Superior temporal gyrus (tissue), 1 donor: Measurements from ENCODE around the gene GRIFIN.

Experiments used
- DNase-seq: peaks from one replicate; pipeline ENCODE4 v3.0.0-alpha.2; 2016; ENCODE audit errors: extremely low spot score

The GRIFIN gene

DNA sequence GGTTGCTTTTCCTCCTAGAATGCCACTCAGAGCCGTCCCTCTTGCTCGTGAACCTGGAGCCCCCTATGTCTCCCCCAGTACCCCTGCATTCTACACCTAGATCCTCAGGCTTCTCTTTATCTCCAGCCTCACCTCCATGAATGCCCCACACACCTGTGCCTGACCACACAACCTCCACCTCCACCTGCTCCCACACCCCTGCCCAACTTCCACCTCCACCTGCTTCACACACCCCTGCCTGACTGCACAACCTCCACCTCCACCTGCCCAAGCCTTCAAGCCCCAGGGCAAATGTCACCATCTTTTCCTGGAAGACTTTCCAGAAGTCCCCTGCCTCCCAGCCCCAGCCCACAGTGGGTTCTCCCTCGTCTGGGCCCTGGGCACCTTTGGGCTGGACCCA is 36.5 kb upstream of the GRIFIN start:
- no peak for DNase-seq

DNA sequence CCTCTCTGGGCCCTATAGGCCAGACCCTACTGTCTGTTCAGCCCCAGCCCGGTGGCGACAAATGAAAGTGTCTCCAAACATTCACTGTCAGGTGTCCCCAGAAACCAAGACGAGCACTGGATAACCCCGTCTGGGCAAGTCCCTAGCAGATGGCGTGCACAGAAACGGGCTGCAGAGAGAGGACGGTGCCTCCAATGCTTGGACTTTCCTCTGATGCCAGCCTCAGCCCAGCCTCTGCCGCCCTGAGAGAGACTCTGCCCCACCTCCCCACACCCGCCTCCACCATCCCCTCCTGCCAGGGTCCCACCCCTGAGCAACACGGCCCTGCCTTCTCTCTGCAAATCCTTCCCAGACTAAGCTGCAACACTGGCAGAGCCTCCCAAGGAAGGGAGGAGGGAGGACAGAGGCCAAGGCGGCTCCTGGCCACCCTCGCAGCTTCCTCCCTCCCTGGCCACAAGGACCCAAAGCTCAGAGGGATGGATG is 36.0 kb upstream of the GRIFIN start:
- no peak for DNase-seq

DNA sequence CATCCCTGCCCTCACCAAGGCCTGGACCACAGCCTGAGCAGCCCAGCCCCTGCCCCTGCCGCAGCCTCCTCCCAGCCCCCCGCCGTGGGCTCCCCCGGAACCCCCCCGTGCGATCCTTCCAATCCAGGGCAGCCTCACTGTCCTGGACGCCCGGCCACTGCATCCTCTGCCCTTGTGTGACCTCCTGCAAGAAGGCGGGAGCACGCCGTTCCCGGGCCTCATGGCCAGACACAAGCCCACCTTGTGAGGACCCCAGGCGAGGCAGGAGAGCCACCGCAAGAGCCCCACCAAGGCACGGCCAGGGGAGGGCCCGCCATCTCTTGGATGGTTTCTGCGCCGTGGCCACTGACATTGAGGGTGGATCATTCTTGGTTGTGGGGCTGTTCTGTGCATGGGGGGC is 35.6 kb upstream of the GRIFIN start:
- DNase-seq, result no peak

DNA sequence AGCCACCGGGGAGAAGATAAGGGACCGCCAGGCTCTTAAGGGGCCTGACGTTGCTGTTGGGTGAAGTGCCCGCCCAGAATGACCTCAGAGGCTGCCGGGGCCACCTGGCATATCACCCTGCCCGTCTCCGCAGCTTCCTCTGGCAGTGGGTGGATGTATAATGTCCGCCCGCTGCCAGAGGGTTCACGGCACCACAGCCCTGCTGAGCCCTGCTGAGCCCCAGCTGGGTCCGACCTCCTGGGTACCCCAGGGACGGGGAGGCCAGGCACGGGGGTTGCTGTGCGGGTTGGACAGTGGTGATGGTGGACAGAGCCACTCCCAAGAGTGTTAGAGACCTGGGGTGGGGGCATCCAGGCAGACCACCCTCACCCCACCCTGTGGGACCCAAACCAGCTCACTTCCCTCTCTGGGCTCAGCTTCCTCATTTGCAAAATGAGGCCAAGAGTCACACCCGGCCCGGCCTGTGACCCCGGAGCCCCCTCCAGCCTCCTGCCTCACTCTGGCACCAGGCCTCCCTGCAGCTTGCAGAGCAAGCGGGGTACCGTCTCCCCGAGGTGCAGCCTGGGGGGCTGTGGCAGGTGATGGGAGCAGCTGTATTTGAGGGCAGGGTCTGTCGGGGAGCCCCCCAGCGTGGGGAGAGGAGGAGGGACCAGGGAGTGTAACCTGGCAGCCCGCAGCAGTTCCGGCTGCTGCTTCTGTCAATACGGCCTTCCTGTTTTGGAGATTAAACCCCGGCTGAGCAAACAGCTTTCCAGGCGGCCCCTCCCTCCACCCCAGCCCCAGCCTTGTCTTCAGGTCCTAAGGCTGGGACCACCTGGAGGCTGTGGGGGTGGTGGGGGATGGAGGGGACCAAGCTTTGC is 34.9 kb upstream of the GRIFIN start:
- DNase-seq, result no peak

DNA sequence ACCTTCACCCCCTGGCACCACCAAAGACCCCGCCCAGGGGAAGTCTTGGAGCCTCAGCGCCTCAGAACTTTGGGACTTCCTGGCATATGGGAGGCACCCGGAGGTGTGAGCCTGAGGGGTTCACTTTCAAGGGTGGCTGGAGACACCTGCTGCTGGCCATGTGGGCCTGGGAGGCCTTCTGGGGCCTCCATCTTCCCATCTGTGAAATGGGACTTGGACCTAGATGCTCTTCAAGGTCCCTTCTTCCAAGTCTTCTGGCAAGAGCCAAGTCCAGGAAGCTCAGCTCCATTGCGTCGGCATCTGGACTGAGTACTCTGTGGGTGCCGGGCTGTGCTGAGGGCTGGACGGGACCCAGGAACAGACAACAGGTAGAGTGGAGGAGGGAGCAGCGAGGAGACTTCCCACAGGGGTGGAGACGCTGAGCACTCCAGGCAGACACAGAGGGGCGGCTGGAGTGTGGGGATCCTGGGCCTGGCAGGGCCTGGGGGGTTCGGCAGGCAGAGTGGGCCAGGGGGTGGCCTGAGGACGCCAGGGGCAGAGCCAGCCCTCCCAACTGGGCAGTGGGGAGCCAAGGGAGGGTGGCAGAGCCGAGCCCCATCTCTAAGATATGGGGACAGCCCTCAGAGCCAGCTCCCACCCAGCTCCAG is 34.1 kb upstream of the GRIFIN start:
- DNase-seq, result no peak

DNA sequence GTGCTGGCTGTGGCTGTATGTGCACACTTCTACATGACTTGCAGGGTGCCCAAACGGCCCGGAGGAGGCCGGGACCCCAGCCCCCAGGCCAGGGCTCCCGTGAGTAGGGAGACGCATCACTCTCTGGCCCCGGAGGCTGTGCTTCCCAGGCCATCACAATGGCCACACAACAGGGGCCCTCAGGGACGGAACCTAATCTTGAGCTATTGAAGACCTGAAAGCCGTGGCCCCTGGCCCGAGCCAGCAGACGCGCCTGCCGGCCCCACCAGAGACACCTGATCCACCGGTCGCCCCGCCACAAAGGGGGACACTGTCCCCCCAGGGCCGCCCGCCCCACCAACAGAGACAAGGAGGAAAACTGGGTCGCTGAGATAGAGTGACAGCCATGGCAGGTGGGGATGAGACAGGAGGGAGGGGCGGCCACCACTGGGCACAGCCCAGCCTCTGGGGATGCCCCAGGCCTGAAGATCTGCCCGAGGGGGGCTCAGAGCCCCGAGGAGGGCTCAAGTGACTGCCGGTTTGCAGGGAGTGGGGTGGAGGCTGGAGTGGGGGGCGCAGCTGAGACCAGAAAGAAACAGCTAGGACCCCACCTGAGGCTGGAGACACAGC is 33.2 kb upstream of the GRIFIN start:
- DNase-seq, result no peak

DNA sequence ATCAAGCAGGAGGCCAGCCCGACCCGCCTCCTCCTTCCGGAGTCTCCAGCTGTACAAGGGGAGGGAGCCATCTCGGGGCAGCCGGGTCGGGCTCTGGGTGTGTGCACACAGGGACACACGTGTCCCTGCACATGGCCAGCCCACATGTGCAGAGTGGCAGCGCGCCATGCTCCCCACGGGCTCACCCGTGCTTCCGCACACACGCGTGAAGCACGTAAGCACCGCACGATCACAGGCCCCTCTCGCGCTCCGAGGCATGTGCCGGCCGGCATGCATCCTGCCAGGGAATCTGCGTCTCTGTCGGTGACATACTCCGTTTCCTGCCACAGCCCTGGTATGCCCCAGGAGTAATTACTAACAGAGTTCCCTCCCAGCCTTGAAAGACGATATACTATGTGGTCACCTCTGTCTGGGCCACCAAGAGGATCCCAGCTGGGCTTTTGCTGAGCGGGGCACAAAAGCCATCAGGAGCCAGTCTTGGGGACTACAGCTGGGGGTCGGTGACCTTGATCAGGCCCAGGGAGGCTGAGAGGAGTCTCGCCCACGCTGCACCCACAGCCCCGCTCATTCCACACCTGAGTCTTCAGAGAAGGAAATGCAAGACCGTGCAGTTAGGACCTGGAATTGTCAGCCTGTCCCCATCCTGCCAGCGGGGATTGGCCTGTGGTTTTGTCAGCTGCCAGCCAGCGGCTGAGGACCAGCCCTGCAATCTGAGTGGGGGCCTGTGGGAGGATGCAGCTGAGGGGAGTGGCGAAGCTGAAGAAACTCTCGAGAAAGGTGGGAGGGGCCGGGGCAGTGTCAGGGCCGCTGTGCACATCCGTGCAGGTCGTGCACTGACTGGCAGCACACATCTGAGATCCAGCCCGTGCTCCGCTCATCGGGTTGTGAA is 32.4 kb upstream of the GRIFIN start:
- DNase-seq, result no peak

DNA sequence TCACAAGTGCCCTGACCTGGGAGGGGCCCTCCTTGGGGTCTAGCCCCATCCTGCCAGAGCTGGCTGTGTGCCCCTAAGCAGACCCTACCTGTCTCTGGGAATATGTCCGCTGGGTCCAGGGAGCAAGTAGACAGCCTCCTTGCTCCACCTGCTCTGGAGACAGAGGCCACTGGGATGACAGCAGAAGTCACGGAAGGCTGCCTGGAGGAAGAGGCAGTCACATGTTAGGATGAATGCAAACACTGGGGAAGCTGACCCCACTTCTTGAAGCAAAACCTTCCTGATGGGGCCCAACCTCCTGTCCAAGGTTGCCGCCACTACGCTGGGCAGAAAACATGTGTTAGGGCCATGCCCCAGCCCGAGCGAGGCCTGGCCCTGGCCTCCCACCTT is 31.7 kb upstream of the GRIFIN start:
- DNase-seq, result no peak

DNA sequence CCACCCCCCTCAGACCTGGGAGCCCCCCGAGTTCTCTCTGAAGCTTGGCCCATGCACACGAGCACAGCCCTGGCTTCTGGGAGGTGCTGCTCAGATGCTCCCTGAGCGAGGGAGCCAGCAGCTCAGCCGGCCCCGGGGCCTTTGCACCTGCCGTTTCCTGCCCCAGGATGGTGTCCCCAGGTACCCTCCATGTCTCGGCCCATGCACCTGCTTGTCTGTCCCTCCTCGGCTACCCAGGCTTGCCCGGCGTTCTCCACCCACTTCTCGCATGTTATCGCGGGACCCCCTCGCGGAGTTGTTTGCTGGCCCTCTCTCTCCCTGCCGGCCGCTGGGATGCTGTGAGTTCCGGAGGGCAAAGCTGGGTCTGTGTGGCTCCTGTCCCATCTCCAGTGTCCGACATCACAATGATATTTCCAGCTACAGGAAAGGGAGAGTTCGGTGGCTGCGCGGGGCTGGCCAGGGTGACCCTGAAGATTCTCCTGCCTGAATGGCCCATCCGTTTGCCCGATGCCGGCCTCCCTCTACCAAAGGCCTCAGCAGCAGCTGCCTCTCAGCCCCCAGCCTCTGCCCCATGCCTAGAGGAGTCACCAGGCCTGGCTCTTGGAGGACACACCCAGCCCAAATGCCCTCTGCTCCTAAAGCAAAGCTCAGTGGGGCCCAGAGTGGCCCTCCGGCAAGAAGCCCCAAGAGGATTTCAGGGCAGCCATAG is 31.2 kb upstream of the GRIFIN start:
- DNase-seq, result no peak

DNA sequence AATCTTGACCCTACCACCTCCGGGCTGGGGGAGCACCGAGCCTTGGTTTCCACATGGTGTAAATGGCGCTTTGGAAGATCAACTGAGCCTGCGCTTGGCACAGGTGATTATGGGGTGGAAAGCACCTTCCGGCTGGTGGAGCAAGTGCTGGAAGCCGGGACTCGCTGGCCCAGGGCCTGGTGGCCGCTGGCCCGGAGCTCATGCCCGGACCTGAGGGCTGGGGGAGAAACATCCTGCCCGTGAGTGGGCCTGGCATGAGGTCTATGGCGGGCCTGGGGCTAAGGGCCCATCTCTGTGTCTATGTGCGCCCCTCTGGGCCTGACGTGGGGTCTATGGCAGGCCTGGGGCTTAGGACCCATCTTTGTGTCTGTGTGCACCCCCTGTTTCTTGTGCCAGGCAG is 29.2 kb upstream of the GRIFIN start:
- DNase-seq, result no peak

DNA sequence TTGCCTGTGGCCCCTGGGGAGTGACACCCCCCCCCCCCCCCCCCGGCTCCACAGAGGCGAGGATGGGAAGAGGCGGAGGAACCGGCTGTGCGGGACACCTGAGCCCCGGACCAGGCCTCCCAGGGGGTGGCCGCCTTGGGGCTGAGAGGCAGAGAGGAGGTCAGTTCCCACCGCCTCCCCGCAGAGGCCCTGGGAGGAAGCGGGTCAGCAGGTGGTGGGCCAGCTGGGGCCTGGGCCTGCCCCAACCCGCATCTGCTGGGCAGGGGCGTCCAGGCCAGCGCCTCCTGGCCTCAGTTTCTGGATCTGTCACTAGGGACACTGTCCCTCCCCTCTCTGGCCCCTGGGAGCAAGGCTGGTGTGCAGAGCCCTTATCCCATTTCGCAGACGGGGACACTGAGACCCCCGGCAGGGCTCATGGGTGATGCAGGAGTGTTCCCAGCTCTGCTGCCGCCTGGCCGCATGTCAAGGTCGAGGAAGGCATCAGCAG is 28.7 kb upstream of the GRIFIN start:
- no peak for DNase-seq

DNA sequence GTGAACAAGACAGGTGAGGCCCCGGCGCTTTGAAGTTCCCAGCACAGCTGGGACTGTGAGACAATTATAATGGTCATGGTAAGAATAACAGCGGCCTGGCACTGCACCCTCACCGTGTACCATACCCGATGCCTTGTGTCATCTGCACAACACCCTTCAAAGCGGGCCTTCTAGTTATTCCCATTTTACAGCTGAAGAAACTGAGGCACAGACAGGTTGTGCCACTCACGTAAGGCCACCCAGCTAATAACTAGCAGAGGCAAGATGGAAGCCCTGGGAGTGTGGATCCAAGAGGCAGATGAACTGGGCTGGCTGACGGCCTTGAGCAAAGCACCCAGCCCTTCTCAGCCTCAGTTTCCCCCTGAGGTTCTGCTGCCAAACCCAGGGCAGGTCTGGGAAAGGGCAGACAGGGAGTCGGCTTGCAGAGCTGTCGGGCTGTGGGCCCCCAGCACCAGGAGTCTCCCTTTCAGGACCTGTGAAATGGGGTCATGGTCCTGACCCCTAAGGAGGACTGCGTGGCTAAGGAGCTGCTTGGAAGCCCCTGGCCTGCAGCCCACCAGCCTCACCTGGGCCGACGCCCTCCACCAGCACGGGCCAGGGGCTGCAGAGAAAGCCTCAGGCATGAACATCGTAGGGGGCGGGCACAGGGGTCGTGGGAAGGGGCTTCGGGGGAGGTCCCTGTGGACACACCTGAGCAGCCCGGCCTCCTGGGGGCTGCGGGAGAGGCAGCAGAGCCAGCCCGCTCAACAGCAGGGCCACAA is 28.1 kb upstream of the GRIFIN start:
- no peak for DNase-seq

DNA sequence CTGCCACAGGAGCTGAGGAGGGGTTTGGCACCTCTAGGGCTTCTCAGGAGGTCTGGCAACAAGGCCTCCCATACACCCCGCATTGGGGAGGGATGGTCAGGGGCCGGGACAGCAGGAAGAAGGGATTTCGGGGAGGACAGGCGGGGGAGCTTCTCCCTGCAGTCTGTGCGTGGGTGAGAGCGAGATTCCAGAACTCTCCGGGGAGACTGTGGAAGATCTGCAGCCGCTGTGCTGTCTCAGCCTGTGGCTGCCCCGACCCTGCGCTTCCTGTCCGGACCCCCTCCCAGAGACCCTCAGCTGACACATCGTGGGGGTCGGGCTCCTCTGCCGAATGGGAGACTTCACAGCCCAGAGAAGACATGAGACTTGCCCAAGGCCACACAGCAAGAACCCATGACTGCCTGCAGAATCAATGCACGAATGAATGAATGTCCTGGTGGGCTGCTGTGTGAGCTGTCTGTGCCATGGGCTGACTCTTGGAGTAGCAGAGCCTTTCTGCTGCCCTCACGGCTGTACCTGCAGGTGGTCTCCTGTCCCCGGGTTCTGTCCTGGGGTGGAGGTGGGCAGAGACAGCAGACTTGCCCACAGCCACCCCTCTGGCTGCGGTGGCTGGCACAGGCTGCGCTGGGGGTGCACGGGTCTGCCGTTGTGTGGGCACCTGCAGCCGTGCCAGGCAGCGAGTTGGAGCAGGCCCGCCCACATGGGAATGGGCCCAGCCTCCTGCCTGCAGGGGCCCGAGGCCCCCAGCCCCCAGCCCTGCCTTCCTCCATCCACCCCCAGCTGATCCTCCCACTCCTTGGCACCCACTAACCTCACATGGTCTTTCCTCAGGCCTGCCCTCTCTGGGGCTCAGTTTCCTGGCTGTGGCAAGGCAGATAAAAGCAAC is 27.1 kb upstream of the GRIFIN start:
- DNase-seq, result no peak

DNA sequence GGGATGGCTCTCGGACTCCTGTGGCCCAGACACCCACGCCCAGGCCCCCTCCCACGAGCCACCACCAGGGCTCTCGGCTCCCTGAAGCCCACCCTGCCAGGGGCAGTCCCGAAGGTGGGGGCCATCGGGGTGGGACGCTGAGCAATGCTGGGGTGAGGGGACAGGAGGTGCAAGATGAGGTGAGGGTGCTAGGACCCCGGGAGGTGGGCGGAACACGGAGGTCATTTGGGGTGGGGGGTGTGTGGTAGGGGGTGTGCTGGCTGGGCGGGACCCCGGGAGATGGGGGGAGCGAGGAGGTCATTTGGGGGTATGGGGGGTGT is 26.4 kb upstream of the GRIFIN start:
- no peak for DNase-seq

DNA sequence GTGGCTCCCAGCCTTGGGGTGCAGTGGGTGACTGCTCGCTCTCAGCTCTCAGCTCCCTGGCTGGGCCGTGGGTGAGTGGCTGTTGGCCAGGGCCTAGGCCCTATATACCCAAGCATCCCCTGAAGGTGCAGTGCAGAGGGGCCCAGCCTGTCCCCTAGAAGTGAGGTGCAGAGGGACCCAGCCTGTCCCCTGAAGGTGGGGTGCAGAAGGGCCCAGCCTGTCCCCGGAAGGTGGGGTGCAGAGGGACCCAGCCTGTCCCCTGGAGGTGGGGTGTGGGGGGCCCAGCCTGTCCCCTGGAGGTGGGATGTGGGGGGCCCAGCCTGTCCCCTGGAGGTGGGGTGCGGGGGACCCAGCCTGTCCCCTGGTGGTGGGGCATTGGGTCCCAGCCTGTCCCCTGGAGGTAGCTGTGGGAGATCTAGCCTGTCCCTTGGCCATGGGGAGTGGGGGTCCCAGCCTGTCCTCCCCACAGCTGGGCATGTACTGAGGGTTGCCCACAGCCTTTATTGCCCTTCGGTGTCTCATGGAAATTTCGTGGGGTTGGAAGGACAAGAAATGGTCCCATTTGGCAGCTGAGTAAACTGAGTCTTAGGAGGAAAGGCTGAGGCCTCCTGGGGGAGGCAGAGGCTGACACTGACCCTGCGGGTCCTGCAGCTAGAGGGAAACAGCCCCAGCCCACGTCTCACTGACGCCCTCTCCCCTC is 25.9 kb upstream of the GRIFIN start:
- DNase-seq, result no peak

DNA sequence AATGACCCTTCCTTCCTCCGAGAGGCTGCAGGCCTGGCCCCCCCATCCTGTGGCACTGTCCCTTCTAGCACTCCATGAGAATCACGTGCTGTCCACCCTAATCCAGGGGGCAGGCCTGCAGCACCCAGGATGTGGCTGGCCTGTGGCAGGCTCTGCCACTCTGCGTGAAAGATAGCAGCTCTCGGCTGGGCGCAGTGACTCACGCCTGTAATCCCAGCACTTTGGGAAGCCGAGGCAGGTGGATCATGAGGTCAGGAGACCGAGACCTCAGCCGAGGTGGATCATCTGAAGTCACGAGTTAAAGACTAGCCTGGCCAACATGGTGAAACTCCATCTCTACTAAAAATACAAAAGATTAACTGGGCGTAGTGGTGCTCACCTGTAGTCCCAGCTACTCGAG is 24.5 kb upstream of the GRIFIN start:
- no peak for DNase-seq

DNA sequence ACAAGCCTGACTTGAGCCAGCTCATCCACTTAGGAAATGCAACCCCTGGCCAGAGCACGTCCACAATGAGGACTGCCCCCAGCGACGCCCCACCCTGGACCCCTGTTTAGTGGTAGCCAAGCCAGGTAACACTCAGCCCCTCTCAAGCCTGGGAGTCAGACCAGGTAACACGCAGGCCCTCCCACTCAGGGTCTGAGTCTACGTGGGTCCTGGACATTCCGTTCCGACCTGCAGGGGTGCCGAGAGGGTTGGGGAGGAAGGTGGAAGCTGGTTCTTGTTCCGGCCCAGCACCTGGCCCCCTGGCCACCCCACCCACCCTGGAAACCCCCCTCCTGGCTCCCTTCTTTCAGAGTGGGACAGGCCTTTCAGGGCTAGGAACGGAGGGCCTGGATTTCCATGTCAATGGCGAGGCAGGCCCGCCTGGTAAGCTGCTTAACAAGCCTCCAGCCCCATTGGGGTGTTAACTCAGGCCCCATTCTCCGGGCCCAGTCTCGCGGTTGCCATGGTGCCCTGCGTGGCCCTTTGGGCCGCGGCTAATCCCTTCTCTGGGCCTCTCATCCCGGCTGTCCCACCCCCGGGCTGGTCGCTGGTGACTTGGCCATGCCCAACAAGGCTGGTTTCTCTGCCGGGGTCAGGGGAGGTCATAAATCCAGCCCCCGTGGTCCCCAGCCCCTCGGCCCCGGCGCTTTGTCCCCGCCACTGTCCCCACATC is 23.7 kb upstream of the GRIFIN start:
- no peak for DNase-seq

DNA sequence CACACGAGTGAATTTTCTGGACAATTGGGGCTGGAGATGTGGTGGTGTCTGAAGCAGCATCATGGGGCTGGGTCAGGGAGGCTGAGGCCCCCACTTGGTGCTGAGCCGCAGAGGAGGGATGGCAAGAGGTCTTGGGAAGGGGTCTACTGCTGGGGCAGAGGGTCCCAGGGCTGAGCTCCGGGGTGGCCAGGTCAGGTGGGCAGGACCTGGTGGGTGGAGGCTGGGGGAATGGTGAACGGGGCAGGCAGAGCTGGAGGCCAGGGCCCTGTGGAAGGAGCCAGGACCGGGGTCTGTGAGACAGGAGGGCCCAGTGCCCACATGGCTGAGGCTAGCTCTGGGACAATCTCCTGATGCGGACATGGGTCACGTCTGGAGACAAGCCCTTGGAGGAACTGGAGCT is 23.0 kb upstream of the GRIFIN start:
- DNase-seq, result no peak
